GM12878 (cell line): ENCODE results near the gene RBM18. TPM values are rescaled to one million over a fixed set of nuclear protein-coding genes. Genes with fewer than 3 reads are reported as not detected.

Experiments used
- ATAC-seq: fragments of 200-7000 bp; cut with Tn5 transposase; 3 replicates; pipeline ENCODE4 v1.9.1; 2020; ENCODE audit warnings: mild to moderate bottlenecking, moderate library complexity
- BruUV-seq: library from RNA; stranded (reverse); fragments of 400-500 nt; replicated peaks from 2 replicates; lab custom pipeline; 2021; lab: Mats Ljungman, UMichigan
- CTCF ChIA-PET: fragments of 300-600 bp; sonication (Branson Sonifier 250); formaldehyde crosslinking; extraction: SDS; loops from one replicate; lab custom pipeline; 2021; ENCODE audit warnings: inconsistent platforms; lab: Yijun Ruan, JAX
- POLR2A ChIA-PET: fragments of 350-600 bp; formaldehyde crosslinking; extraction: SDS; loops from one replicate; lab custom pipeline; 2021; ENCODE audit warnings: inconsistent platforms; lab: Charles Lee
- RAD21 ChIA-PET: fragments of 300-600 bp; sonication (Branson Sonifier 250); formaldehyde crosslinking; loops from one replicate; lab custom pipeline; 2023; ENCODE audit warnings: antibody characterized with exemption; ENCODE audit not compliant: unreplicated experiment; lab: Charles Lee
- SMC1A ChIA-PET: fragments of 300-600 bp; sonication (Branson Sonifier 250); formaldehyde crosslinking; loops from one replicate; lab custom pipeline; 2023; ENCODE audit not compliant: unreplicated experiment, uncharacterized antibody; lab: Charles Lee
- DNase-seq: peaks from one replicate; pipeline ENCODE4 v3.0.0-alpha.2; 2011; ENCODE audit warnings: low read depth, low spot score
- FAIRE-seq: peaks from 3 replicates; lab custom pipeline; 2011; peaks lifted over from hg19 to GRCh38; lab: Jason Lieb, UNC
- H2AFZ ChIP-seq: 2 replicates; pipeline ENCODE4 v1.6.0; 2011; ENCODE audit warnings: low read depth, low read length, control low read depth; ENCODE audit not compliant: control insufficient read depth
- H3K27ac ChIP-seq: 2 replicates; pipeline ENCODE4 v1.5.1; 2011; ENCODE audit warnings: control low read depth; ENCODE audit not compliant: control insufficient read depth, insufficient read depth
- H3K27me3 ChIP-seq, 2 experiments: replicated peaks in 1 of 2; 2 replicates each; pipeline versions ENCODE4 v1.6.0 to v1.6.1; 2011; ENCODE audit warnings: low read length in 1 of 2; ENCODE audit not compliant: control insufficient read depth in 2 of 2, insufficient read depth in 2 of 2
- H3K36me3 ChIP-seq, 2 experiments: 2 replicates each; pipeline ENCODE4 v1.5.1; 2011; ENCODE audit warnings: low read length in 1 of 2; ENCODE audit not compliant: control insufficient read depth in 2 of 2, insufficient read depth in 2 of 2
- H3K4me1 ChIP-seq: 2 replicates; pipeline ENCODE4 v1.6.1; 2011; ENCODE audit warnings: mild to moderate bottlenecking, low read length, moderate library complexity, mixed read lengths; ENCODE audit not compliant: control insufficient read depth, insufficient read depth
- H3K4me2 ChIP-seq: 2 replicates; pipeline ENCODE4 v1.6.0; 2011; ENCODE audit warnings: control low read depth; ENCODE audit not compliant: control insufficient read depth, insufficient read depth
- H3K4me3 ChIP-seq: fragments of 200-600 bp; sonication (generic); 2 replicates; pipeline ENCODE4 v1.5.1; 2016
- H3K79me2 ChIP-seq: 2 replicates; pipeline ENCODE4 v1.6.0; 2011; ENCODE audit warnings: low read length; ENCODE audit not compliant: control insufficient read depth, insufficient read depth
- H3K9ac ChIP-seq: 2 replicates; pipeline ENCODE4 v1.8.0; 2011; ENCODE audit warnings: low read length, control low read depth, mixed read lengths; ENCODE audit not compliant: control insufficient read depth, insufficient read depth
- H3K9me3 ChIP-seq: replicated peaks from 3 replicates; pipeline ENCODE4 v1.5.1; 2011; ENCODE audit warnings: mild to moderate bottlenecking, low read length; ENCODE audit not compliant: control insufficient read depth, insufficient read depth
- H4K20me1 ChIP-seq: 2 replicates; pipeline ENCODE4 v1.6.0; 2011; ENCODE audit not compliant: control insufficient read depth, insufficient read depth
- CBX3 ChIP-seq: fragments of 200-600 bp; sonication (generic); IDR thresholded peaks from 2 replicates; pipeline ENCODE4 v1.6.1; 2016; ENCODE audit warnings: low read depth, borderline replicate concordance
- CBX5 ChIP-seq: sonication (generic); IDR thresholded peaks from 2 replicates; pipeline ENCODE4 v1.6.1; 2016; ENCODE audit warnings: low read depth, moderate library complexity, mild to moderate bottlenecking, inconsistent platforms
- CREB1 ChIP-seq: IDR thresholded peaks from 2 replicates; pipeline ENCODE4 v1.6.1; 2012; ENCODE audit warnings: low read depth, mild to moderate bottlenecking, inconsistent platforms
- FOXM1 ChIP-seq: IDR thresholded peaks from 2 replicates; pipeline ENCODE4 v1.6.1; 2012; ENCODE audit warnings: low read depth, mild to moderate bottlenecking, inconsistent platforms, low read length, moderate library complexity
- HCFC1 ChIP-seq: fragments of 150-350 bp; IDR thresholded peaks from 2 replicates; pipeline ENCODE4 v1.6.1; 2014; ENCODE audit warnings: low read length
- MXI1 ChIP-seq: fragments of 150-350 bp; IDR thresholded peaks from 2 replicates; pipeline ENCODE4 v1.6.1; 2011; ENCODE audit warnings: low read depth, mild to moderate bottlenecking, inconsistent platforms, low read length, improper control_type of control experiment
- SIN3A ChIP-seq: IDR thresholded peaks from 2 replicates; pipeline ENCODE4 v1.6.1; 2012; ENCODE audit warnings: low read depth, low read length, improper control_type of control experiment
- STAT3 ChIP-seq: IDR thresholded peaks from 2 replicates; pipeline ENCODE4 v1.6.1; 2011; ENCODE audit warnings: low read depth, low read length, improper control_type of control experiment
- TAF1 ChIP-seq: IDR thresholded peaks from 2 replicates; pipeline ENCODE4 v1.6.1; 2011; ENCODE audit warnings: mild to moderate bottlenecking, low read depth, low read length, borderline replicate concordance
- ZNF274 ChIP-seq: IDR thresholded peaks from one replicate; pipeline ENCODE4 v1.8.0; 2011; ENCODE audit not compliant: insufficient read length, insufficient read depth
- WGBS: methylation state at CpG from one replicate; pipeline ENCODE4 v1.1.6; 2016; ENCODE audit warnings: low lambda C conversion rate; ENCODE audit not compliant: insufficient replicate concordance, insufficient coverage; ENCODE audit errors: missing lambda C conversion rate; 5-methylcytosine and 5-hydroxymethylcytosine counted together
- in situ Hi-C: fragments of 300-500 bp; cut with MboI; formaldehyde crosslinking; loops from 9 replicates; pipeline ENCODE4 v1.14.3; 2018; ENCODE audit warnings: mixed read lengths
- intact Hi-C: fragments of 100-400 bp; cut with micrococcal nuclease; formaldehyde crosslinking; loops from one replicate; pipeline ENCODE4 v1.14.2; 2022; ENCODE audit not compliant: unreplicated experiment
- polyA plus RNA-seq, 11 experiments: library from polyadenylated mRNA; depleted of rRNA in 4 of 11; unstranded in 6 of 11; stranded (reverse) in 5 of 11; fragments of >200 nt; fragmentation: Nextera tagmentation in 4 of 11; fragmentation: Illumina TruSeq in 1 of 11; extraction: Ambion mirVana in 4 of 11; extraction: Trizol in 1 of 11; gene quantifications; 1 replicate in 1 of 11; 2 replicates in 10 of 11; pipeline versions ENCODE4 v1.2.1 to v1.2.3, GENCODE V29; 2011 to 2016; ENCODE audit warnings: inconsistent platforms in 2 of 11, missing spikeins in 2 of 11, low read depth in 1 of 11
- total RNA-seq, 4 experiments: library from RNA; depleted of rRNA in 3 of 4; stranded (reverse); fragments of >200 nt in 3 of 4; fragmentation: Illumina TruSeq in 1 of 4; extraction: Trizol in 1 of 4; gene quantifications; 2 replicates each; pipeline versions ENCODE4 v1.2.1 to v1.2.3, GENCODE V29; 2013 to 2021
- TF ChIP-seq, protein P1 (sequence below): IDR thresholded peaks from 2 replicates; pipeline ENCODE4 v1.6.1; 2011; ENCODE audit warnings: borderline replicate concordance, low read depth, mild to moderate bottlenecking, moderate library complexity, mixed read lengths, low read length; ENCODE audit not compliant: insufficient read depth; ENCODE audit errors: extremely low read length
- TF ChIP-seq, protein P2 (sequence below): IDR thresholded peaks from 2 replicates; pipeline ENCODE4 v1.6.1; 2011; ENCODE audit warnings: mild to moderate bottlenecking, low read depth, low read length, moderate library complexity; ENCODE audit not compliant: insufficient replicate concordance
- TF ChIP-seq, protein P3 (sequence below), 3 experiments: IDR thresholded peaks in 2 of 3; conservative IDR thresholded peaks in 1 of 3; 2 replicates each; pipeline ENCODE4 v1.5.1; 2011; ENCODE audit warnings: low read depth in 3 of 3, low read length in 3 of 3, mild to moderate bottlenecking in 3 of 3, control low read depth in 2 of 3, moderate library complexity in 2 of 3, inconsistent platforms in 1 of 3, mixed read lengths in 1 of 3; ENCODE audit not compliant: control insufficient read depth in 2 of 3, insufficient read depth in 1 of 3; ENCODE audit errors: extremely low read depth in 1 of 3

RBM18 gene
- total and polyA plus RNA-seq, 10 of the 15 experiments (the other 5 are each of a cell fraction or from before 2014, with no cell fraction given): 6.4 to 46.8 (median 30.4) TPM

DNA sequence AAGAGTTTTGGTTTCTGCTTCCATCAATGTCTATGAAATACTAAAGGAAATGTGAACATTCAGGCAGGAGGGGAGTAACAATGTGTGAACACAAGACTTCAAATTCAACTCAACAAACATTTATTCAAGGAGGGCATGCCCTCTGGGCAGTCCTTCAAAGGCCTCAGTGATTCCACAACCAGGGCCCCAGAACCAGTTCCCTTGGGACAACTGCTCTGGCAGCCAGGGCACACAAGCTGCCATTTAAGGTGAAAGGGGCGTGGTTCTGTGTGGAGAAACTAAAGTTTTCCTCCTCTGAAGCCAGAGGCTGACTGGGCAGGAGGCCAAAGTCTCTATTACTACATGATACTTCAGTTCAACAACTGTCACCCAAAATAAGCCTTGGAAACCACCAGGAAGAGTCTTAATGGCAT is 3.2 kb downstream of the RBM18 start:
- WGBS: 100% methylated on average over 1 of the region's 1 CpG
- POLR2A ChIA-PET: no interaction called here
- H3K36me3 ChIP-seq: peaks cover 0 to 12% of the 10 kb centered on the region in 2 experiments; a peak in 2 of 4 replicates
- SMC1A ChIA-PET: no interaction called here
- FAIRE-seq (no peak), ATAC-seq (no peak), DNase-seq (no peak)
- peaks cover 48% of the 10 kb centered on the region for H3K79me2 ChIP-seq
- no peaks in the 10 kb centered on the region for H3K27me3 ChIP-seq
- in situ Hi-C loops: no loop called here
- H4K20me1 ChIP-seq: no peaks in the 10 kb centered on the region
- RAD21 ChIA-PET: no interaction called here
- no peaks in the 10 kb centered on the region for H3K4me1 ChIP-seq
- no peak overlapping the region for H3K4me3 ChIP-seq
- BruUV-seq: no TSS peak
- no peak for TF ChIP-seq CBX3
- TF ChIP-seq, protein P1, sequence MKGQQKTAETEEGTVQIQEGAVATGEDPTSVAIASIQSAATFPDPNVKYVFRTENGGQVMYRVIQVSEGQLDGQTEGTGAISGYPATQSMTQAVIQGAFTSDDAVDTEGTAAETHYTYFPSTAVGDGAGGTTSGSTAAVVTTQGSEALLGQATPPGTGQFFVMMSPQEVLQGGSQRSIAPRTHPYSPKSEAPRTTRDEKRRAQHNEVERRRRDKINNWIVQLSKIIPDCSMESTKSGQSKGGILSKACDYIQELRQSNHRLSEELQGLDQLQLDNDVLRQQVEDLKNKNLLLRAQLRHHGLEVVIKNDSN: no peak
- no peak for TF ChIP-seq MXI1
- no peak for TF ChIP-seq HCFC1
- TF ChIP-seq ZNF274: no peak
- TF ChIP-seq STAT3: no peak
- TF ChIP-seq FOXM1: no peak
- TF ChIP-seq, protein P2, sequence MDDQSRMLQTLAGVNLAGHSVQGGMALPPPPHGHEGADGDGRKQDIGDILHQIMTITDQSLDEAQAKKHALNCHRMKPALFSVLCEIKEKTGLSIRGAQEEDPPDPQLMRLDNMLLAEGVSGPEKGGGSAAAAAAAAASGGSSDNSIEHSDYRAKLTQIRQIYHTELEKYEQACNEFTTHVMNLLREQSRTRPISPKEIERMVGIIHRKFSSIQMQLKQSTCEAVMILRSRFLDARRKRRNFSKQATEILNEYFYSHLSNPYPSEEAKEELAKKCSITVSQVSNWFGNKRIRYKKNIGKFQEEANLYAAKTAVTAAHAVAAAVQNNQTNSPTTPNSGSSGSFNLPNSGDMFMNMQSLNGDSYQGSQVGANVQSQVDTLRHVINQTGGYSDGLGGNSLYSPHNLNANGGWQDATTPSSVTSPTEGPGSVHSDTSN: no peak
- no peak for TF ChIP-seq CBX5
- TF ChIP-seq, protein P3, sequence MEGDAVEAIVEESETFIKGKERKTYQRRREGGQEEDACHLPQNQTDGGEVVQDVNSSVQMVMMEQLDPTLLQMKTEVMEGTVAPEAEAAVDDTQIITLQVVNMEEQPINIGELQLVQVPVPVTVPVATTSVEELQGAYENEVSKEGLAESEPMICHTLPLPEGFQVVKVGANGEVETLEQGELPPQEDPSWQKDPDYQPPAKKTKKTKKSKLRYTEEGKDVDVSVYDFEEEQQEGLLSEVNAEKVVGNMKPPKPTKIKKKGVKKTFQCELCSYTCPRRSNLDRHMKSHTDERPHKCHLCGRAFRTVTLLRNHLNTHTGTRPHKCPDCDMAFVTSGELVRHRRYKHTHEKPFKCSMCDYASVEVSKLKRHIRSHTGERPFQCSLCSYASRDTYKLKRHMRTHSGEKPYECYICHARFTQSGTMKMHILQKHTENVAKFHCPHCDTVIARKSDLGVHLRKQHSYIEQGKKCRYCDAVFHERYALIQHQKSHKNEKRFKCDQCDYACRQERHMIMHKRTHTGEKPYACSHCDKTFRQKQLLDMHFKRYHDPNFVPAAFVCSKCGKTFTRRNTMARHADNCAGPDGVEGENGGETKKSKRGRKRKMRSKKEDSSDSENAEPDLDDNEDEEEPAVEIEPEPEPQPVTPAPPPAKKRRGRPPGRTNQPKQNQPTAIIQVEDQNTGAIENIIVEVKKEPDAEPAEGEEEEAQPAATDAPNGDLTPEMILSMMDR (IDR thresholded peaks at IDR 0.05 in 2 of 3, conservative IDR thresholded peaks at IDR 0.05 in 1 of 3; ENCODE audit: control insufficient read depth in 2 of 3, extremely low read depth in 1 of 3, insufficient read depth in 1 of 3, low read depth in 3 of 3, low read length in 3 of 3): no peak
- TF ChIP-seq CREB1: no peak
- no peak for TF ChIP-seq TAF1
- no peak for TF ChIP-seq SIN3A
- CTCF ChIA-PET: no interaction called here
- intact Hi-C loops: no loop called here
- H3K9ac ChIP-seq: no peak overlapping the region
- no peak overlapping the region for H3K27ac ChIP-seq
- H3K9me3 ChIP-seq: no peaks in the 10 kb centered on the region
- no peak overlapping the region for H2AFZ ChIP-seq
- no peak overlapping the region; the same call in 1 of the 2 replicates for H3K4me2 ChIP-seq
